K562 (cell line): ENCODE measurements around the gene CEP68. TPM values are rescaled to one million over a fixed set of nuclear protein-coding genes. Genes with fewer than 3 reads are reported as not detected.

ENCODE experiments used
- ATAC-seq: fragments of 200-7000 bp; cut with Tn5 transposase; 3 replicates; pipeline ENCODE4 v1.9.1; 2020; ENCODE audit warnings: moderate library complexity
- BruUV-seq: library from RNA; stranded (reverse); fragments of 400-500 nt; replicated peaks from 2 replicates; lab custom pipeline; 2021; lab: Mats Ljungman, UMichigan
- CTCF ChIA-PET: fragments of 300-600 bp; formaldehyde crosslinking; extraction: SDS; loops from one replicate; lab custom pipeline; 2021; ENCODE audit warnings: low intra/inter-chr PET ratio; lab: Yijun Ruan, JAX
- POLR2A ChIA-PET: fragments of 300-600, 350-650 bp; sonication (Branson Sonifier 250); formaldehyde crosslinking; extraction: SDS; loops from one replicate; lab custom pipeline; 2021; ENCODE audit warnings: antibody characterized with exemption, inconsistent platforms; lab: Yijun Ruan, JAX
- DNase-seq, 4 experiments: peaks; one replicate each; pipeline versions ENCODE4 v3.0.0 to v3.0.0-alpha.2; 2011 to 2018; ENCODE audit warnings: low spot score in 3 of 4, mixed read lengths in 3 of 4; ENCODE audit errors: extremely low read depth in 1 of 4
- FAIRE-seq: peaks from 2 replicates; lab custom pipeline; 2011; peaks lifted over from hg19 to GRCh38; lab: Jason Lieb, UNC
- H2AFZ ChIP-seq: 2 replicates; pipeline ENCODE4 v1.6.0; 2011; ENCODE audit warnings: low read depth, low read length, control low read depth, inconsistent platforms
- H3K27ac ChIP-seq: fragments of 200-600 bp; 3 replicates; pipeline ENCODE4 v1.8.0; 2011; ENCODE audit warnings: low read depth, mild to moderate bottlenecking, control low read depth, inconsistent platforms, low read length, moderate library complexity, mixed read lengths; ENCODE audit errors: extremely low read depth
- H3K27me3 ChIP-seq, 2 experiments: fragments of 300-600 bp in 1 of 2; 2 replicates in 1 of 2; 3 replicates in 1 of 2; pipeline versions ENCODE4 v1.6.0 to v1.8.0; 2011; ENCODE audit warnings: inconsistent platforms in 2 of 2, low read length in 2 of 2, mild to moderate bottlenecking in 1 of 2, mixed read lengths in 1 of 2, moderate library complexity in 1 of 2; ENCODE audit not compliant: control insufficient read depth in 2 of 2, insufficient read depth in 2 of 2
- H3K36me3 ChIP-seq: fragments of 300-600 bp; 3 replicates; pipeline ENCODE4 v1.8.0; 2011; ENCODE audit warnings: mild to moderate bottlenecking, low read length, inconsistent platforms; ENCODE audit not compliant: control insufficient read depth, insufficient read depth
- H3K4me1 ChIP-seq, 2 experiments: fragments of 200-600 bp in 1 of 2; replicated peaks in 1 of 2; 2 replicates in 1 of 2; 3 replicates in 1 of 2; pipeline versions ENCODE4 v1.5.1 to v1.8.0; 2011; ENCODE audit warnings: inconsistent platforms in 2 of 2, low read length in 2 of 2, mild to moderate bottlenecking in 1 of 2, mixed read lengths in 1 of 2, moderate library complexity in 1 of 2; ENCODE audit not compliant: control insufficient read depth in 2 of 2, insufficient read depth in 2 of 2
- H3K4me2 ChIP-seq: 2 replicates; pipeline ENCODE4 v1.6.1; 2011; ENCODE audit warnings: low read length, control low read depth, inconsistent platforms, mixed read lengths; ENCODE audit not compliant: insufficient read depth
- H3K4me3 ChIP-seq: fragments of 200-600 bp; sonication (generic), shearing (Covaris generic); 2 replicates; pipeline ENCODE4 v1.5.1; 2016; ENCODE audit warnings: control low read depth, inconsistent platforms
- H3K79me2 ChIP-seq: fragments of 200-600 bp; 3 replicates; pipeline ENCODE4 v1.8.0; 2011; ENCODE audit warnings: low read length, inconsistent platforms; ENCODE audit not compliant: control insufficient read depth, insufficient read depth
- H3K9ac ChIP-seq, 2 experiments: 2 replicates each; pipeline versions ENCODE4 v1.6.0 to v1.6.1; 2011; ENCODE audit warnings: low read depth in 2 of 2, low read length in 2 of 2, control low read depth in 1 of 2, inconsistent platforms in 1 of 2, mild to moderate bottlenecking in 1 of 2, mixed read lengths in 1 of 2; ENCODE audit not compliant: insufficient read depth in 1 of 2
- H3K9me1 ChIP-seq: one replicate; pipeline ENCODE4 v1.6.0; 2011; ENCODE audit warnings: inconsistent platforms, mild to moderate bottlenecking, low read length, moderate library complexity; ENCODE audit not compliant: control insufficient read depth, insufficient read depth
- H3K9me3 ChIP-seq: replicated peaks from 2 replicates; pipeline ENCODE4 v1.5.1; 2011; ENCODE audit warnings: low read depth, low read length, inconsistent platforms; ENCODE audit not compliant: control insufficient read depth, insufficient read depth
- H4K20me1 ChIP-seq: replicated peaks from 2 replicates; pipeline ENCODE4 v1.6.1; 2011; ENCODE audit warnings: low read length, inconsistent platforms, mixed read lengths; ENCODE audit not compliant: control insufficient read depth, insufficient read depth
- BHLHE40 ChIP-seq: IDR thresholded peaks from 2 replicates; pipeline ENCODE4 v1.6.1; 2011; ENCODE audit warnings: low read length, improper control_type of control experiment
- CBX2 ChIP-seq: fragments of 200-600 bp; sonication (generic); IDR thresholded peaks from one replicate; pipeline ENCODE4 v1.6.1; 2012; ENCODE audit warnings: mild to moderate bottlenecking, low read length, inconsistent platforms; ENCODE audit not compliant: insufficient read depth, poor library complexity, severe bottlenecking
- CHD1 ChIP-seq: fragments of 200-600 bp; sonication (generic); IDR thresholded peaks from one replicate; pipeline ENCODE4 v1.6.1; 2012; ENCODE audit warnings: mild to moderate bottlenecking, moderate library complexity, low read length, inconsistent platforms
- GABPA ChIP-seq: fragments of 200-800 bp; sonication (Bioruptor generic); conservative IDR thresholded peaks from 2 replicates; pipeline ENCODE4 v1.6.1; 2016; ENCODE audit warnings: low read depth, missing genetic modification characterization, missing compliant biosample characterization
- JUND ChIP-seq, 2 experiments: IDR thresholded peaks; 2 replicates in 1 of 2; 3 replicates in 1 of 2; pipeline ENCODE4 v1.6.1; 2011; ENCODE audit warnings: borderline replicate concordance in 2 of 2, low read depth in 2 of 2, low read length in 2 of 2, improper control_type of control experiment in 1 of 2, missing biosample characterization in 1 of 2, missing genetic modification characterization in 1 of 2, missing genetic modification reagents in 1 of 2
- MYBL2 ChIP-seq, 2 experiments: fragments of 450-650 bp in 1 of 2; sonication (generic) in 1 of 2; formaldehyde crosslinking in 1 of 2; IDR thresholded peaks; 2 replicates each; pipeline versions ENCODE4 v1.6.1 to v1.8.1; 2017 to 2022; ENCODE audit warnings: borderline replicate concordance in 1 of 2, inconsistent platforms in 1 of 2, low read depth in 1 of 2, mild to moderate bottlenecking in 1 of 2, missing genetic modification reagents in 1 of 2, moderate library complexity in 1 of 2
- PPARD ChIP-seq: fragments of 250-450 bp; sonication (Bioruptor Pico); IDR thresholded peaks from 2 replicates; pipeline ENCODE4 v1.8.0; 2022; ENCODE audit warnings: inconsistent platforms, mild to moderate bottlenecking, moderate library complexity
- PRMT5 ChIP-seq: sonication (generic); formaldehyde crosslinking; IDR thresholded peaks from 2 replicates; pipeline ENCODE4 v1.5.0; 2020; ENCODE audit warnings: missing genetic modification reagents
- PRPF4 ChIP-seq: fragments of 200-400 bp; formaldehyde crosslinking; IDR thresholded peaks from one replicate; pipeline ENCODE4 v1.6.1; 2017; ENCODE audit warnings: low read length, low read depth, mild to moderate bottlenecking; ENCODE audit not compliant: insufficient read depth, poor library complexity, severe bottlenecking
- SAFB2 ChIP-seq: fragments of 200-400 bp; formaldehyde crosslinking; IDR thresholded peaks from 2 replicates; pipeline ENCODE4 v1.6.1; 2018; ENCODE audit warnings: borderline replicate concordance, low read length, low read depth, moderate library complexity; ENCODE audit not compliant: severe bottlenecking
- SREBF1 ChIP-seq: fragments of 150-350 bp; IDR thresholded peaks from 2 replicates; pipeline ENCODE4 v1.6.1; 2014; ENCODE audit warnings: antibody characterized with exemption, low read depth, low read length, borderline replicate concordance
- STAT5B ChIP-seq: fragments of 250-450 bp; sonication (Bioruptor Pico); IDR thresholded peaks from 2 replicates; pipeline ENCODE4 v1.8.0; 2021; ENCODE audit warnings: mild to moderate bottlenecking, inconsistent platforms
- TEAD1 ChIP-seq, 2 experiments: fragments of 450-650 bp in 1 of 2; sonication (generic) in 1 of 2; formaldehyde crosslinking; IDR thresholded peaks; 2 replicates each; pipeline versions ENCODE4 v1.4.0 to v1.8.0; 2020 to 2022; ENCODE audit warnings: mild to moderate bottlenecking in 2 of 2, missing genetic modification reagents in 1 of 2
- TSC22D4 ChIP-seq: fragments of 450-650 bp; IDR thresholded peaks from 2 replicates; pipeline ENCODE4 v1.6.1; 2016; ENCODE audit warnings: missing genetic modification characterization, missing biosample characterization, control low read depth
- XRCC3 ChIP-seq: fragments of 450-650 bp; IDR thresholded peaks from 2 replicates; pipeline ENCODE4 v1.6.1; 2017; ENCODE audit warnings: mild to moderate bottlenecking, moderate library complexity
- ZEB2 ChIP-seq: fragments of 450-650 bp; IDR thresholded peaks from 2 replicates; pipeline ENCODE4 v1.6.1; 2016
- ZNF263 ChIP-seq: sonication (generic); formaldehyde crosslinking; IDR thresholded peaks from 2 replicates; pipeline ENCODE4 v1.8.0; 2022; ENCODE audit warnings: mild to moderate bottlenecking, missing genetic modification reagents, borderline replicate concordance
- ZNF696 ChIP-seq: fragments of 250-450 bp; sonication (Bioruptor Pico); conservative IDR thresholded peaks from 2 replicates; pipeline ENCODE4 v1.4.0; 2020; ENCODE audit warnings: mild to moderate bottlenecking, moderate library complexity
- ZNF79 ChIP-seq: fragments of 250-450 bp; sonication (Bioruptor Pico); IDR thresholded peaks from 2 replicates; pipeline ENCODE4 v1.4.0; 2020; ENCODE audit warnings: low read depth, mild to moderate bottlenecking, moderate library complexity
- ZZZ3 ChIP-seq: fragments of 450-650 bp; IDR thresholded peaks from 2 replicates; pipeline ENCODE4 v1.6.1; 2016; ENCODE audit warnings: antibody characterized with exemption, mild to moderate bottlenecking, moderate library complexity
- WGBS: fragments of 100-300 bp; shearing (Covaris generic); methylation state at CpG from one replicate; pipeline ENCODE4 v1.1.6; 2016; ENCODE audit warnings: low coverage, mixed read lengths; ENCODE audit not compliant: insufficient coverage; ENCODE audit errors: missing lambda C conversion rate; 5-methylcytosine and 5-hydroxymethylcytosine counted together
- in situ Hi-C: fragments of 300-500 bp; cut with MboI; formaldehyde crosslinking; loops from 4 replicates; pipeline ENCODE4 v1.15.0; 2018; ENCODE audit warnings: inconsistent platforms, mixed read lengths
- intact Hi-C: fragments of 100-400 bp; cut with micrococcal nuclease; formaldehyde crosslinking; loops from 2 replicates; pipeline ENCODE4 v1.14.2; 2022
- polyA plus RNA-seq, 8 experiments: library from polyadenylated mRNA; depleted of rRNA in 4 of 8; stranded (reverse) in 5 of 8; unstranded in 3 of 8; fragments of >200 nt; fragmentation: Nextera tagmentation in 2 of 8; fragmentation: Illumina TruSeq in 1 of 8; extraction: Ambion mirVana in 2 of 8; extraction: Trizol in 1 of 8; gene quantifications; 2 replicates each; pipeline versions ENCODE4 v1.2.1 to v1.2.3, GENCODE V29; 2011 to 2014; ENCODE audit warnings: inconsistent platforms in 1 of 8, missing spikeins in 1 of 8
- total RNA-seq, 7 experiments: library from RNA; depleted of rRNA in 6 of 7; stranded (reverse); fragments of >200 nt in 6 of 7; fragmentation: Illumina TruSeq in 2 of 7; extraction: Trizol in 2 of 7; gene quantifications; 2 replicates each; pipeline versions ENCODE4 v1.2.1 to v1.2.3, GENCODE V29; 2011 to 2021; ENCODE audit warnings: low replicate concordance in 1 of 7
- TF ChIP-seq, protein P1 (sequence below), 3 experiments: fragments of 200-800 bp in 1 of 3; sonication (Bioruptor generic) in 1 of 3; sonication (generic) in 1 of 3; formaldehyde crosslinking in 1 of 3; IDR thresholded peaks; 2 replicates each; pipeline versions ENCODE4 v1.6.1 to v1.8.0; 2016 to 2022; ENCODE audit warnings: mild to moderate bottlenecking in 2 of 3, missing compliant biosample characterization in 2 of 3, missing genetic modification characterization in 2 of 3, missing genetic modification reagents in 1 of 3

CEP68 gene
- total and polyA plus RNA-seq, 9 of the 15 experiments (the other 6 are each of a cell fraction or from before 2014, with no cell fraction given) = 1.4 to 8.5 (median 5.2) TPM

DNA sequence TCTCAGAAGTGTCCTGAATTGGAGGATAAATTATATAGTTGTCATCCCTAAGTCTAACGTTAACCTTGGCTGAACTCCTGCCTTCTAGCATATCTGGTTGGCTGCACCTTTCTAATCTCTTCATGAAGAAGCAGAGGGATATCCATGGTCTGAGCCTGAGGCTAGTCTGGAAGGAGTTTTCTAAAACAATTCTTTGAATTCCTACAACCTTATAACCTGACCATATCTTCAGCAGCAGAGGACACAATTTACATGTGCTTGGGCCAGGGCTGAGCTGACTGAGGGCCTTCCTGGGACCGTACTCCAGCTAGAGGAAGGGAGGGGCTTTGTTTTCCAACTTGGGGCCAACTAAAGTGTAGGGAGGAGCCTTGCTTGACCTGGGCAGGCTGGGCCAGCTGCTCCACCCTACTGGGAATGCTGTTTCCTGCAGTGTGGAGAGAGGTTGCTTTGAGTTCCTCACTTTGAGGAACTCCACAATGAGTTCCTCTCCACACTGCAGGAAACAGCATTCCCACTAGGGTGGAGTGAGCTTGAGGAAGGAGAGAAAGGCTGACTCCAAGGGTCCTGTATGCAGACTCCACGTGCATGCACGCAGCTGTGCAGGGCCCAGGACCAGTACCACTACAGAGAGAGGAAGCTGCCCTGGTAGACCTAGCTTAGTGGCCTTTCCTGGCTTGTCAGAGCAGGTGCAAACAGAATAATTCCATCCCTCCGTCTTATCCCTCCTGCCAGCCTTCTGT lies 19.6 kb downstream of the CEP68 start:
- in situ Hi-C loops (no loop called here), intact Hi-C loops (no loop called here)
- H3K27me3 ChIP-seq = no peaks in the 10 kb centered on the region
- DNase-seq (peak; percentile 33 to 71 (median 42)), FAIRE-seq (peak; percentile 95), ATAC-seq (peak; percentile 75)
- ChIA-PET CTCF (no interaction called here), POLR2A (interaction anchor here (0.6 to 1.2 kb wide), 9 partner anchors 11 to 548 kb away, joined by 3 to 12 read pairs (median 3); partner anchors contain the start of gene CEP68)
- peaks cover 11 to 15% of the 10 kb centered on the region in 2 experiments; a peak in 4 of 5 replicates for H3K4me1 ChIP-seq
- H3K4me3 ChIP-seq = no peak overlapping the region
- H3K79me2 ChIP-seq = no peaks in the 10 kb centered on the region
- WGBS = 30% methylated on average over 5 of the region's 5 CpGs
- H3K9me3 ChIP-seq = no peaks in the 10 kb centered on the region
- no TSS peak for BruUV-seq
- peaks cover 76% of the 10 kb centered on the region for H3K36me3 ChIP-seq
- peak overlapping the region; percentile 58 for H3K27ac ChIP-seq
- H4K20me1 ChIP-seq = 0 out of 2 replicates have a peak, but pooled peaks cover 8% of the 10 kb centered on the region
- peaks cover 4% of the 10 kb centered on the region for H3K9me1 ChIP-seq
- peak overlapping the region in 1 of 2 experiments; percentile 49; a peak in 1 of 4 replicates for H3K9ac ChIP-seq
- peak overlapping the region; percentile 54 for H3K4me2 ChIP-seq
- no peak overlapping the region for H2AFZ ChIP-seq
- TF ChIP-seq CBX2 (no peak), ZZZ3 (no peak), PRPF4 (no peak), SREBF1 (no peak), CHD1 (no peak), ZNF696 (CRISPR knock-in tag) (no peak), ZEB2 (no peak), JUND (IDR thresholded peaks at IDR 0.05; ENCODE audit: borderline replicate concordance, low read depth, low read length) (no peak), JUND (tag; IDR thresholded peaks at IDR 0.05; ENCODE audit: borderline replicate concordance, low read depth, low read length) (no peak; the same call in 2 of the 3 replicates), PRMT5 (CRISPR knock-in tag) (no peak), GABPA (tag) (no peak), STAT5B (CRISPR knock-in tag) (no peak), MYBL2 (IDR thresholded peaks at IDR 0.05; ENCODE audit: low read depth) (no peak), MYBL2 (CRISPR knock-in tag; IDR thresholded peaks at IDR 0.05; ENCODE audit: borderline replicate concordance) (no peak), XRCC3 (no peak), ZNF79 (CRISPR knock-in tag) (no peak), PPARD (CRISPR knock-in tag) (no peak), TSC22D4 (tag) (no peak), SAFB2 (no peak), TEAD1 (CRISPR knock-in tag; IDR thresholded peaks at IDR 0.05) (no peak), BHLHE40 (no peak), ZNF263 (CRISPR knock-in tag) (no peak)
- TF ChIP-seq, protein P1, sequence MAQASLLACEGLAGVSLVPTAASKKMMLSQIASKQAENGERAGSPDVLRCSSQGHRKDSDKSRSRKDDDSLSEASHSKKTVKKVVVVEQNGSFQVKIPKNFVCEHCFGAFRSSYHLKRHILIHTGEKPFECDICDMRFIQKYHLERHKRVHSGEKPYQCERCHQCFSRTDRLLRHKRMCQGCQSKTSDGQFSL (CRISPR knock-in tag; IDR thresholded peaks at IDR 0.05) = no peak
- TF ChIP-seq, protein P1 (tag; IDR thresholded peaks at IDR 0.05) = no peak
